Measurements from ENCODE around the gene KLK12. TPM values are rescaled to one million over a fixed set of nuclear protein-coding genes. Genes with fewer than 3 reads are reported as not detected.

Gene KLK12
- total RNA-seq, 1 donor from 2014 or later = not detected

DNA sequence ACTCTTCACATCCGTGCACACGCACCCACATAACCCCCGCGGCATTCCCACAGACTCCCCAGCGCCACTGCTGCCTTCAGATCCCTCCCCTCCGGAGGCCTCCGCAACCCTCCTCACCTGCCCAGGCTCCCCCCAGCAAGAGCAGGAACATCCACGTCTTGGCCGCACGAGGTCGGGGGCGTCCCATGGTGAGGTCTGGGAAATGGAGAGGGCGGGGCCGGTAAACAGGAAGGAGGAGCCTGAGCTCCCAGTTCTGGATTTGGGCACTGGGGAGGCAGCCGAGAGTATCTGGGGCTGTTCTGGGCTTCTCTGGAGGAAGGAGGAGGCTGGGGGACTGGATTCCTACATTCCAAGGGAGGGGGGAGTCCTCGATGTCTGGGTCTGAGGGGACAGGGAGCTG is 33.8 kb downstream of the KLK12 start:
- H3K27me3 Mint-ChIP-seq (ENCODE audit: unreplicated experiment) = no peaks in the 10 kb centered on the region
- H3K4me1 Mint-ChIP-seq (ENCODE audit: unreplicated experiment) = no peaks in the 10 kb centered on the region
- peaks cover 5% of the 10 kb centered on the region for H3K9me3 Mint-ChIP-seq (ENCODE audit: unreplicated experiment)
- H3K27ac Mint-ChIP-seq (ENCODE audit: unreplicated experiment) = no peak overlapping the region
- no peak overlapping the region for H3K4me3 Mint-ChIP-seq (ENCODE audit: unreplicated experiment)
- no peak for DNase-seq (ENCODE audit: extremely low spot score, unreplicated experiment)
- TF ChIP-seq, protein P1, sequence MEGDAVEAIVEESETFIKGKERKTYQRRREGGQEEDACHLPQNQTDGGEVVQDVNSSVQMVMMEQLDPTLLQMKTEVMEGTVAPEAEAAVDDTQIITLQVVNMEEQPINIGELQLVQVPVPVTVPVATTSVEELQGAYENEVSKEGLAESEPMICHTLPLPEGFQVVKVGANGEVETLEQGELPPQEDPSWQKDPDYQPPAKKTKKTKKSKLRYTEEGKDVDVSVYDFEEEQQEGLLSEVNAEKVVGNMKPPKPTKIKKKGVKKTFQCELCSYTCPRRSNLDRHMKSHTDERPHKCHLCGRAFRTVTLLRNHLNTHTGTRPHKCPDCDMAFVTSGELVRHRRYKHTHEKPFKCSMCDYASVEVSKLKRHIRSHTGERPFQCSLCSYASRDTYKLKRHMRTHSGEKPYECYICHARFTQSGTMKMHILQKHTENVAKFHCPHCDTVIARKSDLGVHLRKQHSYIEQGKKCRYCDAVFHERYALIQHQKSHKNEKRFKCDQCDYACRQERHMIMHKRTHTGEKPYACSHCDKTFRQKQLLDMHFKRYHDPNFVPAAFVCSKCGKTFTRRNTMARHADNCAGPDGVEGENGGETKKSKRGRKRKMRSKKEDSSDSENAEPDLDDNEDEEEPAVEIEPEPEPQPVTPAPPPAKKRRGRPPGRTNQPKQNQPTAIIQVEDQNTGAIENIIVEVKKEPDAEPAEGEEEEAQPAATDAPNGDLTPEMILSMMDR (IDR thresholded peaks at IDR 0.05) = no peak
- H3K36me3 Mint-ChIP-seq (ENCODE audit: unreplicated experiment) = no peaks in the 10 kb centered on the region

DNA sequence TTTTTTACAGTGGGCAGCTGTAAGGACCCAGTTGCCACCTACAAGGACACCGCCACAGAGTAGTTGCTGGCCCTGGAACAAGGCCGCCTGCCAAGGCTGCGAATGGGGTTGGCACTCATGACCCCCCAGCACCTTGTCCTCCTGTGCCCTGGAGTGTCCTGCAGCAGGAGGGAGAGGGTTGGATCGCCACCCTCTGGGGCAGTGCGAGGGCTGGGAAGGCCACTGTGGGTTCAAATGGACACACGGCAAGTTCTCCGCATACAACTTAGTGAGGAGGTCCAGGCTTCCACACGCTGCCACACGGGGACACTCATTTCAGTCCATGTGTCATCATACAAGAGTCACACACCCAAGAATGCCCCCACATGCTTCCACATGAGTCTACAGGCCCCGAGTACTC is 34.4 kb downstream of the KLK12 start:
- no peaks in the 10 kb centered on the region for H3K4me1 Mint-ChIP-seq (ENCODE audit: unreplicated experiment)
- H3K4me3 Mint-ChIP-seq (ENCODE audit: unreplicated experiment) = no peak overlapping the region
- H3K36me3 Mint-ChIP-seq (ENCODE audit: unreplicated experiment) = no peaks in the 10 kb centered on the region
- no peak for DNase-seq (ENCODE audit: extremely low spot score, unreplicated experiment)
- no peaks in the 10 kb centered on the region for H3K27me3 Mint-ChIP-seq (ENCODE audit: unreplicated experiment)
- no peak overlapping the region for H3K27ac Mint-ChIP-seq (ENCODE audit: unreplicated experiment)
- H3K9me3 Mint-ChIP-seq (ENCODE audit: unreplicated experiment) = peaks cover 5% of the 10 kb centered on the region
- TF ChIP-seq, protein P1 (IDR thresholded peaks at IDR 0.05) = no peak

DNA sequence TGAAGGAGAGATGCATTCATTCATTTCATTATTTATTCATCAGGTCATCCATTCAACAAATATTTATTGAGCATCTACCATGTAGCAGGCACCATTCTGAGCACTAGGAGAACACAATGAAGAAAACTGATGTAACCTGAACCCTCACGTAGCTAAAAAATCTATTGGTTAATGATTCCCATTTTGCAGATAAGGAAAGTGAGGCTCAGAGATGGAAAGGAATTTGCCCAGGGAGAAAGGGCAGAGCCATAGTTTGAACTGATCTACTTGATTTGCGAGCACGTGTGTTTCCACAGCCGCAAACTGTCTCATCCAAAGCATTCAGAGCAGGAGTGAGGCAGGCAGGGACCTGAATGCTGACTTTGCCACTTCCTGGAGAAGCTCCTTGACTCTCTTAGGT is 36.1 kb downstream of the KLK12 start:
- TF ChIP-seq, protein P1 (IDR thresholded peaks at IDR 0.05) = no peak
- H3K27me3 Mint-ChIP-seq (ENCODE audit: unreplicated experiment) = no peaks in the 10 kb centered on the region
- H3K36me3 Mint-ChIP-seq (ENCODE audit: unreplicated experiment) = no peaks in the 10 kb centered on the region
- H3K9me3 Mint-ChIP-seq (ENCODE audit: unreplicated experiment) = peaks cover 9% of the 10 kb centered on the region
- no peak overlapping the region for H3K4me3 Mint-ChIP-seq (ENCODE audit: unreplicated experiment)
- H3K27ac Mint-ChIP-seq (ENCODE audit: unreplicated experiment) = no peak overlapping the region
- no peaks in the 10 kb centered on the region for H3K4me1 Mint-ChIP-seq (ENCODE audit: unreplicated experiment)
- DNase-seq (ENCODE audit: extremely low spot score, unreplicated experiment) = no peak

- H3K27me3 Mint-ChIP-seq (ENCODE audit: unreplicated experiment) = no peaks in the 10 kb centered on the region
- no peak overlapping the region for H3K27ac Mint-ChIP-seq (ENCODE audit: unreplicated experiment)
- H3K4me1 Mint-ChIP-seq (ENCODE audit: unreplicated experiment) = no peaks in the 10 kb centered on the region
- peaks cover 9% of the 10 kb centered on the region for H3K9me3 Mint-ChIP-seq (ENCODE audit: unreplicated experiment)
- no peak for DNase-seq (ENCODE audit: extremely low spot score, unreplicated experiment)
- no peak overlapping the region for H3K4me3 Mint-ChIP-seq (ENCODE audit: unreplicated experiment)
- TF ChIP-seq, protein P1 (IDR thresholded peaks at IDR 0.05) = no peak
- no peaks in the 10 kb centered on the region for H3K36me3 Mint-ChIP-seq (ENCODE audit: unreplicated experiment)
Observed at GRCh38 chr19:50998061-50998460, 36.7 kb downstream of the KLK12 start.

DNA sequence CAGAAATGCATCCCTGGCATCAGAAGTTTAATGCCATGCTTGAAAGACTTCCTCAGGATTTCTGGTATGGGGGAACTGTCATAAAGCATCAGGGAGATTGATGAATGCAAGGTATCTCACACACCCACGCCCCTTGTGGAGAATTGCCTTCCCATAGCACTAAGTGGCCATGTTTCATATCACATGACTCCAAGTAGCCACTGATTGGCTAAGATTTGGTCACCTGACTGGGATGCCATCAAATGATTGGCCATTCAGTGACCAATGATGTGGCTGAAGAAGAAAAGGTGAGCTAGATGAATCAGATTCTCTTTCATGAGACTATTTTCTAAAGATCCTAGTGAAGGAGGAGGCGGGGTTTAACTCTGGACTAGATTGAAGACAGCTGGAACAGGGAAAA is 40.7 kb downstream of the KLK12 start:
- TF ChIP-seq, protein P1 (IDR thresholded peaks at IDR 0.05) = no peak
- H3K4me3 Mint-ChIP-seq (ENCODE audit: unreplicated experiment) = no peak overlapping the region
- no peaks in the 10 kb centered on the region for H3K27me3 Mint-ChIP-seq (ENCODE audit: unreplicated experiment)
- H3K4me1 Mint-ChIP-seq (ENCODE audit: unreplicated experiment) = no peaks in the 10 kb centered on the region
- DNase-seq (ENCODE audit: extremely low spot score, unreplicated experiment) = no peak
- peaks cover 33% of the 10 kb centered on the region for H3K9me3 Mint-ChIP-seq (ENCODE audit: unreplicated experiment)
- H3K27ac Mint-ChIP-seq (ENCODE audit: unreplicated experiment) = no peak overlapping the region
- no peaks in the 10 kb centered on the region for H3K36me3 Mint-ChIP-seq (ENCODE audit: unreplicated experiment)
